SW 1271 (cell line): Measurements from ENCODE around the gene SORCS3.

Experiments used
- DNase-seq, 2 experiments: peaks; one replicate each; lab custom pipeline; 2025; lab: John Stamatoyannopoulos, UW

The SORCS3 gene

DNA sequence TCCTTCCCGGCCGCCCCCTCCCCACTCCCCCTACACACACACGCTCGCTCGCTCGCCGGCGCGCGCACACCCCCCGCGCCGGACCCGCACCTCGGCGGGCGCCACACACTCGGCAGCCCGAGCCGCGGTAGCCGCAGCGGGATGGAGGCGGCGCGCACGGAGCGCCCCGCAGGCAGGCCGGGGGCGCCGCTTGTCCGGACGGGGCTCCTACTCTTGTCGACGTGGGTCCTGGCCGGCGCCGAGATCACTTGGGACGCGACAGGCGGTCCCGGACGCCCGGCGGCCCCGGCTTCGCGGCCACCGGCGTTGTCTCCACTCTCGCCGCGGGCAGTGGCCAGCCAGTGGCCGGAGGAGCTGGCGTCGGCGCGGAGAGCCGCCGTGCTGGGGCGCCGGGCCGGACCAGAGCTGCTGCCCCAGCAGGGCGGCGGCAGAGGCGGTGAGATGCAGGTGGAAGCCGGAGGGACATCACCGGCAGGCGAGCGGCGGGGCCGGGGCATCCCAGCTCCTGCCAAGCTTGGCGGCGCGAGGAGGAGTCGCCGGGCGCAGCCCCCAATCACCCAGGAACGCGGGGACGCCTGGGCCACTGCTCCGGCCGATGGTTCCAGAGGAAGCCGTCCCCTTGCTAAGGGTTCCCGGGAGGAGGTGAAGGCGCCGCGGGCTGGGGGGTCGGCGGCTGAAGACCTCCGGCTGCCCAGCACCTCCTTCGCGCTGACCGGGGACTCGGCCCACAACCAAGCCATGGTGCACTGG is at the start of gene SORCS3:
Gene SORCS3, plus strand, starts transcription at position 104 of the 750 bp plus-strand sequence.
- no peak for DNase-seq

GRCh38 chr10:104591441-104591840 is 49.6 kb upstream of the SORCS3 start:
- DNase-seq, result no peak

- DNase-seq, result no peak
Observed at GRCh38 chr10:104601166-104601565, 39.9 kb upstream of the SORCS3 start.

GRCh38 chr10:104608091-104608828 is 32.8 kb upstream of the SORCS3 start:
- no peak for DNase-seq

- no peak for DNase-seq
Observed at GRCh38 chr10:104612571-104613205, 28.4 kb upstream of the SORCS3 start.

DNA sequence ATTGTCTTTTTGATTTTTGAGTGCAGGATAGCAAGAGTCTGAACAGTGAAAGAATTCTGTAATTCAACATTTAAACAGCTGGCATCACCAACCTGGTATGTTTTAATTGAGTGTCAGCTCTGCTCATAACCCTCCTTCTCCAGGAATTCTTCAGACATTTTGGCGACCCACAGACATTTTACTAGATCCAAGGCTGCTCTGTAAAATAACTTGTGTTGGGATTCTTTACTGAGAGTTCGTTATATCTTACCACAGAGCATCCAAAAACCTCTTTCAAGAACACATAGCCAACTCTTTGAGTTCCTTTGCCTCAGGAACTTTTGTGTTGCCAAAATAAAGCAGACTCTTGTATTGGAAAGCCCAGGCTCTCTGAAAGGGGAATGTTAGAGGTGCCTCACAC is 27.7 kb upstream of the SORCS3 start:
- DNase-seq, result no peak

GRCh38 chr10:104614245-104614831 is 26.8 kb upstream of the SORCS3 start:
- DNase-seq, result peak in 1 of 2 experiments; percentile 11

DNA sequence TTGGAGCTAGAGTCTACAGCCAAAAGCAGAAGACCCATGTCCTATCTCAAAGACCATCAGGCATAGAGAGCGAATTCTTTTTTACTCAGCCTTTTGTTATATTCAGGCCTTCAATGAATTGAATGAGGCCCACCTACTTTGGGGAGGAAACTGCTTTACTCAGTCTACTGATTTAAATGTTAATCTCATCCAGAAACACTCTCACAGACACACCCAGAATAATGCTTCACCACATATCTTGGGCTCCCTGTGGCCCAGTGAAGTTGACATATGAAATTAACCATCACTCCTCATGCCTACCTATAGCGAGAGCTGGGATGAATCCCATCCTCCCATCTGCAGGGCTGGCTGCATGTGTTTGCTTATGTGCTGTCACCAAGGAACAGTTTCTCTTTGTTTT is 26.0 kb upstream of the SORCS3 start:
- no peak for DNase-seq

GRCh38 chr10:104617831-104618230 is 23.3 kb upstream of the SORCS3 start:
- DNase-seq, result no peak

GRCh38 chr10:104622175-104622574 is 18.9 kb upstream of the SORCS3 start:
- DNase-seq, result no peak

DNA sequence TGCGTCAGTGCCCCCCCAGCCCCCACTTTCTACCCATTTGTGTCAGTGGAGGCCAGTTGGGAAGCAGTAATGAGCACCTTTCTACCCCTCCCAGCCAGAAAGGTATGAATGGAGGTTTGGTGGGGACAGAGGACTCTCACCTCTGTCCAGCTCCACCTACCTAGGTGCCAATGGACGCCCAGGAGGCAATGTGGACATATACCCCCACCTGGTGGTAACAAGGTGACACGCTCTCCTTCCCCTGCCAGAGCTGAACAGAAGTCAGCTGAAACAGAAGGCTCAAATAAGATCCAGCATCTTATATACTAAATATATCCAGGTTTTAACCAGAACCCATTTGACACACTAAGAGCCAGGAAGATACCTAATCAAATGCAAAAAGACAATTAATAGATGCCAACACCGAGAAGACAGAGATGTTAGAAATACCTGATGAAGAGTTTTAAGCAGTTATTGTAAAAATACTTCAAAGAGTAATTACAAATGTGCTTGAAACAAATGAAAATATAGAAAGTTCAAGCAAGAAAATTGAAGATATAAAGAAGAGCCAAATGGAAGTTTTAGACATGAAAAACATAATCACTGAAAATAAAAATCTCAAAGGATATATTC is 18.4 kb upstream of the SORCS3 start:
- peak in 1 of 2 experiments; percentile 25 for DNase-seq

GRCh38 chr10:104630731-104631130 is 10.4 kb upstream of the SORCS3 start:
- DNase-seq, result no peak

GRCh38 chr10:104631946-104632345 is 9.1 kb upstream of the SORCS3 start:
- DNase-seq, result no peak

GRCh38 chr10:104638861-104639589 is 2.1 kb upstream of the SORCS3 start:
- DNase-seq, result no peak

GRCh38 chr10:104639590-104640338 is 1.3 kb upstream of the SORCS3 start:
- no peak for DNase-seq

DNA sequence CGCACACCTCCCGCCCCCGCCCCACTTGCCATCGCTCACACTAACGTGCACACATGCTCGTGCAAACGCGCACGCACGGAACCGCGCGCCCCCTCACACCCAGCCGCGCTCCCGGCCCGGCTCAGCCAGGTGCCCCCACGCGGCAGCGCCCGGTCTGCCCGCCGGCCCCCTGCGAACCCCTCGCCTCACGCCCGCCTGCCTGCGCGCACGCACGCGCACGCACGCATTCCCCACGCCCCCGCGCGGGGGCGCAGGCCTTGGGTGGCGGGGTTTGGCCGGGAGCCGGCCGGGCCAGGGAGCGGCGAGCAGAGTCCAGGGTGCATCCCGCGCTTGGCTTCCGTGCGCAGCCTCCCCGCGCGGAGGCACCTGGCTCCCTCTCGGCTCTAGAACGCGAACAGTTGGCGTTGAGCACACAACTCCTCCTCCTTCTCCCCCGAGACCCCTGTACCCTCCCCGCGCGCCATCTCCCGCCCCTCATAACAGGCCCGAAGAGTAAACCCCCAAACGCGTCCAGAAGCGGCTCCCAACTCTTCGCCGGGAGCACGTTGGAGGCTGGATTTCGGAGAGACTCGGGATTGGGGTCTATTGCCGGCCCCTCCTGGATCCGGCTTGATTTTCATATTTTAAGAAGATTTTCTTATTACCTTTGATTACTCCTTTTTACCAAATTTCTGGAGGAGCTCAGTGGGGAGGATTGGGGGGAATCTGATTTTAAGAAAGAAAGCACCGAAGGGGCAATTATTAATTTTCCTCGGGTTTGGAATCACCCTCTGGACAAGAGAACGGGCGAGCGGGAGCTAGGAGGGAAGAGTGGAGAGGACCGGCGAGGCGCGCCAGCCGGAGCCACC is 527 bp upstream of the SORCS3 start:
- no peak for DNase-seq

- DNase-seq, result no peak
Observed at GRCh38 chr10:104641937-104642657, 1.0 kb downstream of the SORCS3 start.

GRCh38 chr10:104642658-104643302 is 1.7 kb downstream of the SORCS3 start:
- DNase-seq, result no peak

DNA sequence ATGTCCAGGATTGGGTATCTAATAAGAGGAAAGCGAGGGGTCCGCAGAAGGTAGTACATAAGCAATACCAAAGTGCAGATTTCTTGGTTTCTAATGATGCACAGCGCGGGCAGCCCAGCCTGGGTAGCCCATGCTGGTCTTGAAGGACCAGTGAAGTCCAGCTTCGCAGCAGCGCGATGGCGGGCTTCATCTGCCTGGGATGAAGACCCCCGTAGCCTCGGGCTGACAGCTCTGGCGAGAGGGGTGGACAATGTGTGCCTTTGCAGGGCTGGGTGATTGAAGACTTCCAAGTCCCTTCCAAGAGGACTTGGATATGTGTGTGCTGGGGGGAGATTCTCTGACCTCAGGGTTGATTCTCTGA is 2.2 kb downstream of the SORCS3 start:
- no peak for DNase-seq
